HepG2 (cell line): ENCODE results near the gene APBB2. TPM values are rescaled to one million over a fixed set of nuclear protein-coding genes. Genes with fewer than 3 reads are reported as not detected.

Experiments
- ARID3A ChIP-seq: IDR thresholded peaks from 2 replicates; pipeline ENCODE4 v1.6.1; 2012; ENCODE audit warnings: low read depth, low read length, improper control_type of control experiment
- ARNT ChIP-seq: fragments of 450-650 bp; IDR thresholded peaks from 2 replicates; pipeline ENCODE4 v1.6.1; 2017
- ATM ChIP-seq: fragments of 450-650 bp; IDR thresholded peaks from 2 replicates; pipeline ENCODE4 v1.7.1; 2017; ENCODE audit warnings: mild to moderate bottlenecking, borderline replicate concordance
- FUBP1 ChIP-seq: sonication (generic); formaldehyde crosslinking; IDR thresholded peaks from 2 replicates; pipeline ENCODE4 v1.5.1; 2020; ENCODE audit warnings: missing genetic modification reagents, mild to moderate bottlenecking, borderline replicate concordance
- HNRNPLL ChIP-seq: fragments of 200-400 bp; formaldehyde crosslinking; IDR thresholded peaks from 2 replicates; pipeline ENCODE4 v1.6.1; 2017; ENCODE audit warnings: mild to moderate bottlenecking, low read depth, low read length; ENCODE audit not compliant: poor library complexity, severe bottlenecking
- HOXA7 ChIP-seq: sonication (generic); formaldehyde crosslinking; IDR thresholded peaks from 2 replicates; pipeline ENCODE4 v1.8.1; 2022; ENCODE audit warnings: mild to moderate bottlenecking, missing genetic modification reagents, moderate library complexity
- MAZ ChIP-seq, 2 experiments: sonication (generic) in 1 of 2; formaldehyde crosslinking in 1 of 2; IDR thresholded peaks; 2 replicates each; pipeline versions ENCODE4 v1.5.0 to v1.6.1; 2012 to 2020; ENCODE audit warnings: low read depth in 2 of 2, mild to moderate bottlenecking in 2 of 2, borderline replicate concordance in 1 of 2, improper control_type of control experiment in 1 of 2, low read length in 1 of 2, missing genetic modification reagents in 1 of 2, moderate library complexity in 1 of 2
- MTA3 ChIP-seq: sonication (generic); formaldehyde crosslinking; IDR thresholded peaks from 2 replicates; pipeline ENCODE4 v1.4.0; 2020; ENCODE audit warnings: missing genetic modification reagents
- NFE2 ChIP-seq: sonication (generic); formaldehyde crosslinking; IDR thresholded peaks from 2 replicates; pipeline ENCODE4 v1.4.0; 2020; ENCODE audit warnings: missing genetic modification reagents
- NONO ChIP-seq, 2 experiments: fragments of 450-650 bp in 1 of 2; sonication (generic) in 1 of 2; formaldehyde crosslinking in 1 of 2; IDR thresholded peaks in 1 of 2; conservative IDR thresholded peaks in 1 of 2; 2 replicates each; pipeline versions ENCODE4 v1.6.1 to v1.8.0; 2017 to 2022; ENCODE audit warnings: mild to moderate bottlenecking in 1 of 2, missing genetic modification reagents in 1 of 2, moderate library complexity in 1 of 2
- NR2C2 ChIP-seq: sonication (generic); formaldehyde crosslinking; IDR thresholded peaks from 2 replicates; pipeline ENCODE4 v1.4.0; 2020; ENCODE audit warnings: missing genetic modification reagents, mild to moderate bottlenecking, moderate library complexity, borderline replicate concordance
- ONECUT2 ChIP-seq: sonication (generic); formaldehyde crosslinking; IDR thresholded peaks from 2 replicates; pipeline ENCODE4 v1.4.0; 2020; ENCODE audit warnings: missing genetic modification reagents
- SP5 ChIP-seq: IDR thresholded peaks from 2 replicates; pipeline ENCODE4 v1.6.1; 2016; ENCODE audit warnings: low read depth, borderline replicate concordance
- SUZ12 ChIP-seq: fragments of 150-350 bp; IDR thresholded peaks from 2 replicates; pipeline ENCODE4 v1.6.1; 2014; ENCODE audit warnings: low read depth, low read length
- ZBTB38 ChIP-seq: sonication (generic); formaldehyde crosslinking; IDR thresholded peaks from 2 replicates; pipeline ENCODE4 v1.5.1; 2020; ENCODE audit warnings: mild to moderate bottlenecking, missing genetic modification reagents
- ZMAT3 ChIP-seq: sonication (generic); formaldehyde crosslinking; conservative IDR thresholded peaks from 2 replicates; pipeline ENCODE4 v1.7.0; 2021; ENCODE audit warnings: missing genetic modification reagents
- ZNF180 ChIP-seq: sonication (generic); formaldehyde crosslinking; IDR thresholded peaks from 2 replicates; pipeline ENCODE4 v1.4.0; 2020; ENCODE audit warnings: low read depth, missing genetic modification reagents, borderline replicate concordance
- ZNF326 ChIP-seq: sonication (generic); formaldehyde crosslinking; IDR thresholded peaks from 2 replicates; pipeline ENCODE4 v1.4.0; 2020; ENCODE audit warnings: missing genetic modification reagents, borderline replicate concordance
- ZNF7 ChIP-seq: IDR thresholded peaks from 2 replicates; pipeline ENCODE4 v1.6.1; 2016; ENCODE audit warnings: missing biosample characterization, missing genetic modification reagents
- ZNF740 ChIP-seq: sonication (generic); formaldehyde crosslinking; IDR thresholded peaks from 2 replicates; pipeline ENCODE4 v1.4.0; 2020; ENCODE audit warnings: missing genetic modification reagents
- ZNF816 ChIP-seq: sonication (generic); formaldehyde crosslinking; IDR thresholded peaks from 2 replicates; pipeline ENCODE4 v1.8.0; 2022; ENCODE audit warnings: missing genetic modification reagents, mild to moderate bottlenecking, borderline replicate concordance
- ZUFSP ChIP-seq: sonication (generic); formaldehyde crosslinking; IDR thresholded peaks from 2 replicates; pipeline ENCODE4 v1.9.0; 2021; ENCODE audit warnings: missing genetic modification reagents, mild to moderate bottlenecking, borderline replicate concordance
- polyA plus RNA-seq, 8 experiments: library from polyadenylated mRNA; depleted of rRNA in 3 of 8; stranded (reverse) in 7 of 8; unstranded in 1 of 8; fragments of >200 nt; fragmentation: Illumina TruSeq in 4 of 8; extraction: Trizol in 4 of 8; gene quantifications; 2 replicates each; pipeline versions ENCODE4 v1.2.1 to v1.2.3, GENCODE V29; 2011 to 2016; ENCODE audit warnings: low read depth in 4 of 8, missing spikeins in 1 of 8, mixed read lengths in 1 of 8; ENCODE audit not compliant: insufficient read depth in 1 of 8
- total RNA-seq, 5 experiments: library from RNA; depleted of rRNA; stranded (reverse); fragments of >200 nt; fragmentation: Illumina TruSeq; extraction: Trizol; gene quantifications; 2 replicates each; pipeline ENCODE4 v1.2.3, GENCODE V29; 2016; ENCODE audit warnings: low read depth in 1 of 5

The APBB2 gene
- total and polyA plus RNA-seq, 2 of the 13 experiments (the other 11 are each of a cell fraction or from before 2014, with no cell fraction given): 11.7 to 17.0 TPM

- TF ChIP-seq HOXA7 (CRISPR knock-in tag) (no peak), ARID3A (no peak), FUBP1 (no peak), SP5 (CRISPR knock-in tag) (no peak), NONO (IDR thresholded peaks at IDR 0.05) (no peak), NONO (CRISPR knock-in tag; conservative IDR thresholded peaks at IDR 0.05) (0 out of 2 replicates have a peak, but pooled peaks have one; percentile 22), ZNF180 (CRISPR knock-in tag) (no peak), ZBTB38 (CRISPR knock-in tag) (no peak), ARNT (no peak), NFE2 (CRISPR knock-in tag) (no peak), NR2C2 (CRISPR knock-in tag) (no peak), SUZ12 (no peak), HNRNPLL (no peak), ZNF816 (CRISPR knock-in tag) (no peak), ZUFSP (no peak), ZNF740 (no peak), MAZ (IDR thresholded peaks at IDR 0.05; ENCODE audit: borderline replicate concordance, low read depth, low read length) (no peak), MAZ (CRISPR knock-in tag; IDR thresholded peaks at IDR 0.05; ENCODE audit: low read depth) (no peak), ATM (no peak), ZNF7 (CRISPR knock-in tag) (no peak), ZNF326 (CRISPR knock-in tag) (no peak), ZMAT3 (CRISPR knock-in tag) (no peak), ONECUT2 (CRISPR knock-in tag) (no peak), MTA3 (CRISPR knock-in tag) (no peak)
Measured at GRCh38 chr4:40908702-40909362, 305.5 kb downstream of the APBB2 start (continued).
